Activated naive CD4-positive, alpha-beta T cell treated with anti-CD3 and anti-CD28 coated beads, Interleukin-2, amount 50 U/mL, for 72 hours (primary cell): ENCODE results near the gene CDT1. TPM values are rescaled to one million over a fixed set of nuclear protein-coding genes. Genes with fewer than 3 reads are reported as not detected.
A peak's percentile ranks its signal among the peaks of the same experiment; 100 is the strongest.

Experiments
- ATAC-seq, 2 donors: fragments of 150-1000 bp; cut with Tn5 transposase; 2 replicates each; pipeline ENCODE4 v1.10.0; 2021; ENCODE audit warnings: mild to moderate bottlenecking in 2 of 2, moderate library complexity in 2 of 2
- DNase-seq, 2 donors: peaks; one replicate each; pipeline ENCODE4 v3.0.0; 2021 to 2022; ENCODE audit warnings: low spot score in 2 of 2
- H3K27ac Mint-ChIP-seq, 2 donors: one replicate each; pipeline ENCODE4 v1.8.0; 2022; ENCODE audit warnings: mild to moderate bottlenecking in 2 of 2, mixed read lengths in 2 of 2
- H3K36me3 Mint-ChIP-seq, 2 donors: one replicate each; pipeline ENCODE4 v1.8.0; 2022; ENCODE audit warnings: mixed read lengths in 2 of 2
- H3K9me3 Mint-ChIP-seq, 2 donors: one replicate each; pipeline ENCODE4 v1.8.0; 2022; ENCODE audit warnings: mixed read lengths in 2 of 2
- total RNA-seq, 2 donors: library from RNA; stranded (reverse); gene quantifications; one replicate each; pipeline ENCODE4 v1.2.3, GENCODE V29; 2022

CDT1 gene
- total RNA-seq, 2 donors from 2014 or later: 145 to 240 TPM

- peak overlapping the region; percentile 85 to 95 for H3K27ac Mint-ChIP-seq
- H3K36me3 Mint-ChIP-seq: peaks cover 11 to 17% of the 10 kb centered on the region in 2 donors
Observed at GRCh38 chr16:88807626-88808453, 4.3 kb downstream of the CDT1 start.

GRCh38 chr16:88809068-88809675 is 5.6 kb downstream of the CDT1 start:
- DNase-seq: peak in 1 of 2 donors; percentile 57
- peak overlapping the region; percentile 87 to 95 for H3K27ac Mint-ChIP-seq
- no peaks in the 10 kb centered on the region for H3K9me3 Mint-ChIP-seq
- ATAC-seq: no peak
- H3K36me3 Mint-ChIP-seq: peaks cover 11 to 17% of the 10 kb centered on the region in 2 donors

More at GRCh38 chr16:88807626-88808453, 4.3 kb downstream of the CDT1 start:
- H3K9me3 Mint-ChIP-seq: no peaks in the 10 kb centered on the region
- no peak for DNase-seq
- no peak for ATAC-seq

- Mint-ChIP-seq H3K9me3 (no peaks in the 10 kb centered on the region), H3K36me3 (peaks cover 11 to 12% of the 10 kb centered on the region in 2 donors), H3K27ac (peak overlapping the region; percentile 95)
- ATAC-seq (no peak), DNase-seq (peak in 1 of 2 donors; percentile 60)
Observed at GRCh38 chr16:88809676-88810165, 6.1 kb downstream of the CDT1 start.

- Mint-ChIP-seq H3K36me3 (peaks cover 11% of the 10 kb centered on the region in 2 donors), H3K9me3 (no peaks in the 10 kb centered on the region), H3K27ac (peak overlapping the region; percentile 95)
- ATAC-seq: peak in 1 of 2 donors; percentile 35
- DNase-seq: peak; percentile 44 to 73
Observed at GRCh38 chr16:88810166-88810911, 6.8 kb downstream of the CDT1 start.

- peaks cover 11% of the 10 kb centered on the region in 2 donors for H3K36me3 Mint-ChIP-seq
- ATAC-seq: peak; percentile 60 to 62
Observed at GRCh38 chr16:88810912-88811768, 7.6 kb downstream of the CDT1 start.

GRCh38 chr16:88811769-88812512 is 8.4 kb downstream of the CDT1 start, which contains the start of gene APRT:
APRT (minus strand) TSS chr16:88811928; CDS start chr16:88811899, 29 bp downstream.
- ATAC-seq (peak; percentile 74 to 77), DNase-seq (peak; percentile 97 to 100)
- H3K27ac Mint-ChIP-seq: peak within 1 kb of the TSS; percentile 95 to 96
- no peaks in the 10 kb centered on the region for H3K9me3 Mint-ChIP-seq
- H3K36me3 Mint-ChIP-seq: peaks cover 11% of the 10 kb centered on the region in 2 donors

More at GRCh38 chr16:88810912-88811768, 7.6 kb downstream of the CDT1 start:
- H3K9me3 Mint-ChIP-seq: no peaks in the 10 kb centered on the region
- DNase-seq: peak; percentile 75 to 77
- peak overlapping the region; percentile 95 for H3K27ac Mint-ChIP-seq

GRCh38 chr16:88812513-88813268 is 9.1 kb downstream of the CDT1 start:
- Mint-ChIP-seq H3K27ac (peak overlapping the region; percentile 95), H3K9me3 (no peaks in the 10 kb centered on the region), H3K36me3 (peaks cover 8 to 11% of the 10 kb centered on the region in 2 donors)
- no peak for ATAC-seq
- no peak for DNase-seq

GRCh38 chr16:88813269-88814143 is 9.9 kb downstream of the CDT1 start:
- DNase-seq: no peak

GRCh38 chr16:88814144-88814502 is 10.5 kb downstream of the CDT1 start:
- no peak for ATAC-seq

More at GRCh38 chr16:88813269-88814143, 9.9 kb downstream of the CDT1 start:
- Mint-ChIP-seq H3K27ac (peak overlapping the region in 1 of 2 donors; percentile 95), H3K9me3 (no peaks in the 10 kb centered on the region), H3K36me3 (peaks cover under 1 to 11% of the 10 kb centered on the region in 2 donors)
- ATAC-seq: no peak

GRCh38 chr16:88815227-88815626 is 11.6 kb downstream of the CDT1 start:
- H3K9me3 Mint-ChIP-seq: no peaks in the 10 kb centered on the region
- ATAC-seq: no peak
- H3K27ac Mint-ChIP-seq: no peak overlapping the region
- DNase-seq: no peak
- peaks cover 0 to 8% of the 10 kb centered on the region in 2 donors for H3K36me3 Mint-ChIP-seq

More at GRCh38 chr16:88814144-88814502, 10.5 kb downstream of the CDT1 start:
- H3K36me3 Mint-ChIP-seq: peaks cover 0 to 11% of the 10 kb centered on the region in 2 donors
- no peak for DNase-seq
- no peaks in the 10 kb centered on the region for H3K9me3 Mint-ChIP-seq
- H3K27ac Mint-ChIP-seq: no peak overlapping the region

- peak in 1 of 2 donors; percentile 67 for DNase-seq
- Mint-ChIP-seq H3K9me3 (no peaks in the 10 kb centered on the region), H3K27ac (no peak overlapping the region), H3K36me3 (peaks cover 0 to 2% of the 10 kb centered on the region in 2 donors)
- ATAC-seq: peak in 1 of 2 donors; percentile 13
Observed at GRCh38 chr16:88815901-88816589, 12.5 kb downstream of the CDT1 start.

GRCh38 chr16:88816736-88817535 is 13.3 kb downstream of the CDT1 start:
- H3K27ac Mint-ChIP-seq: no peak overlapping the region
- no peaks in the 10 kb centered on the region for H3K36me3 Mint-ChIP-seq
- DNase-seq (no peak), ATAC-seq (no peak)
- no peaks in the 10 kb centered on the region for H3K9me3 Mint-ChIP-seq
